Keratinocyte (primary cell): ENCODE measurements around the gene BABAM2. TPM values are rescaled to one million over a fixed set of nuclear protein-coding genes. Genes with fewer than 3 reads are reported as not detected.

Source experiments
- DNase-seq: peaks from one replicate; pipeline ENCODE4 v3.0.0-alpha.2; 2011; ENCODE audit warnings: low read depth, missing footprints, low spot score
- FAIRE-seq: peaks from 2 replicates; lab custom pipeline; 2011; peaks lifted over from hg19 to GRCh38; lab: Jason Lieb, UNC
- H2AFZ ChIP-seq: 2 replicates; pipeline ENCODE4 v1.6.0; 2012; ENCODE audit warnings: low read length, control low read depth, inconsistent platforms; ENCODE audit not compliant: control insufficient read depth
- H3K27ac ChIP-seq: 2 replicates; pipeline ENCODE4 v1.5.1; 2011; ENCODE audit warnings: low read length; ENCODE audit not compliant: control insufficient read depth, insufficient read depth
- H3K27me3 ChIP-seq: 3 replicates; pipeline ENCODE4 v1.6.0; 2011; ENCODE audit warnings: low read length; ENCODE audit not compliant: control insufficient read depth, insufficient read depth; ENCODE audit errors: extremely low read depth
- H3K36me3 ChIP-seq, 2 experiments: 2 replicates in 1 of 2; 3 replicates in 1 of 2; pipeline ENCODE4 v1.5.1; 2011; ENCODE audit warnings: low read length in 2 of 2, mild to moderate bottlenecking in 1 of 2; ENCODE audit not compliant: control insufficient read depth in 2 of 2, insufficient read depth in 2 of 2; ENCODE audit errors: extremely low read depth in 1 of 2
- H3K4me1 ChIP-seq: 3 replicates; pipeline ENCODE4 v1.5.1; 2011; ENCODE audit warnings: low read length; ENCODE audit not compliant: control insufficient read depth, insufficient read depth; ENCODE audit errors: extremely low read depth
- H3K4me2 ChIP-seq: 3 replicates; pipeline ENCODE4 v1.6.0; 2011; ENCODE audit warnings: low read depth, low read length; ENCODE audit not compliant: control insufficient read depth, insufficient read depth; ENCODE audit errors: extremely low read depth
- H3K4me3 ChIP-seq, 3 experiments: fragments of 200-600 bp in 1 of 3; sonication (generic) in 1 of 3; 2 replicates in 2 of 3; 3 replicates in 1 of 3; pipeline ENCODE4 v1.5.1; 2011 to 2016; ENCODE audit warnings: low read length in 3 of 3, mild to moderate bottlenecking in 3 of 3, control low read depth in 2 of 3, inconsistent platforms in 1 of 3, low read depth in 1 of 3, mixed read lengths in 1 of 3, mixed run types in 1 of 3, moderate library complexity in 1 of 3; ENCODE audit not compliant: control insufficient read depth in 2 of 3, insufficient read depth in 2 of 3; ENCODE audit errors: extremely low read depth in 1 of 3
- H3K79me2 ChIP-seq: 2 replicates; pipeline ENCODE4 v1.6.0; 2012; ENCODE audit warnings: low read length; ENCODE audit not compliant: control insufficient read depth, insufficient read depth
- H3K9ac ChIP-seq: 3 replicates; pipeline ENCODE4 v1.6.0; 2011; ENCODE audit warnings: low read length; ENCODE audit not compliant: control insufficient read depth, insufficient read depth; ENCODE audit errors: extremely low read depth
- H3K9me1 ChIP-seq: 3 replicates; pipeline ENCODE4 v1.6.0; 2011; ENCODE audit warnings: low read length; ENCODE audit not compliant: control insufficient read depth, insufficient read depth; ENCODE audit errors: extremely low read depth
- H3K9me3 ChIP-seq: 2 replicates; pipeline ENCODE4 v1.5.1; 2012; ENCODE audit warnings: low read depth, low read length; ENCODE audit not compliant: control insufficient read depth
- H4K20me1 ChIP-seq: 3 replicates; pipeline ENCODE4 v1.6.0; 2011; ENCODE audit warnings: low read length; ENCODE audit not compliant: control insufficient read depth, insufficient read depth; ENCODE audit errors: extremely low read depth
- CTCF ChIP-seq, 3 experiments: IDR thresholded peaks in 1 of 3; conservative IDR thresholded peaks in 1 of 3; optimal IDR thresholded peaks in 1 of 3; 2 replicates in 2 of 3; 3 replicates in 1 of 3; pipeline versions ENCODE3 to v1.5.1; 2011; ENCODE audit warnings: low read length in 3 of 3, mild to moderate bottlenecking in 3 of 3, moderate library complexity in 2 of 3, control low read depth in 1 of 3, inconsistent platforms in 1 of 3; ENCODE audit not compliant: insufficient read depth in 2 of 3; ENCODE audit errors: extremely low read depth in 1 of 3
- EZH2 ChIP-seq: IDR thresholded peaks from one replicate; pipeline ENCODE4 v1.6.1; 2012; ENCODE audit warnings: inconsistent platforms, mild to moderate bottlenecking, low read length, moderate library complexity
- dilution Hi-C: fragments of 300-500 bp; cut with MboI; formaldehyde crosslinking; loops from one replicate; pipeline ENCODE4 v1.7.0; 2020; ENCODE audit warnings: low sequenced_read_pairs; ENCODE audit not compliant: extremely low pct_ligation_motif_present
- polyA plus RNA-seq, 5 experiments: library from polyadenylated mRNA; depleted of rRNA in 3 of 5; stranded (reverse) in 3 of 5; stranded (forward) in 1 of 5; unstranded in 1 of 5; fragments of >200 nt; gene quantifications; 1 replicate in 1 of 5; 2 replicates in 3 of 5; 3 replicates in 1 of 5; pipeline versions ENCODE4 v1.2.1 to v1.2.3, GENCODE V29; 2011 to 2012; ENCODE audit warnings: missing spikeins in 2 of 5, low read depth in 1 of 5, low replicate concordance in 1 of 5

Gene BABAM2
- polyA plus RNA-seq, 1 donor (not counting 4 experiments of a cell fraction or from before 2014, with no cell fraction given): 29.8 TPM

GRCh38 chr2:27873091-27873490 lies 17.4 kb upstream of the BABAM2 start:
- Histone ChIP-seq H3K4me3 (no peak overlapping the region), H3K79me2 (no peaks in the 10 kb centered on the region), H3K9ac (no peak overlapping the region), H2AFZ (no peak overlapping the region), H3K4me2 (no peak overlapping the region), H3K36me3 (no peaks in the 10 kb centered on the region), H3K9me3 (peaks cover 3% of the 10 kb centered on the region), H3K27me3 (no peaks in the 10 kb centered on the region), H3K9me1 (no peaks in the 10 kb centered on the region), H3K27ac (no peak overlapping the region), H4K20me1 (no peaks in the 10 kb centered on the region), H3K4me1 (no peaks in the 10 kb centered on the region)
- no peak for FAIRE-seq
- TF ChIP-seq EZH2: no peak
- TF ChIP-seq CTCF (optimal IDR thresholded peaks at IDR 0.05 in 1 of 3, IDR thresholded peaks at IDR 0.05 in 1 of 3, conservative IDR thresholded peaks at IDR 0.05 in 1 of 3; ENCODE audit: extremely low read depth in 1 of 3, insufficient read depth in 2 of 3, low read length in 3 of 3): no peak
- no peak for DNase-seq
- dilution Hi-C loops: no loop called here

- TF ChIP-seq CTCF (optimal IDR thresholded peaks at IDR 0.05 in 1 of 3, IDR thresholded peaks at IDR 0.05 in 1 of 3, conservative IDR thresholded peaks at IDR 0.05 in 1 of 3; ENCODE audit: extremely low read depth in 1 of 3, insufficient read depth in 2 of 3, low read length in 3 of 3) (no peak), EZH2 (no peak)
- no peak for FAIRE-seq
- no peaks in the 10 kb centered on the region for H3K36me3 ChIP-seq
These were observed 15.2 kb upstream of the BABAM2 start for GRCh38 chr2:27875089-27875881.

More at GRCh38 chr2:27875089-27875881, 15.2 kb upstream of the BABAM2 start:
- Histone ChIP-seq H3K4me3 (no peak overlapping the region), H3K4me2 (no peak overlapping the region), H3K27ac (no peak overlapping the region), H3K9me3 (peaks cover 3% of the 10 kb centered on the region), H4K20me1 (no peaks in the 10 kb centered on the region), H3K27me3 (no peaks in the 10 kb centered on the region), H2AFZ (no peak overlapping the region), H3K4me1 (no peaks in the 10 kb centered on the region), H3K79me2 (no peaks in the 10 kb centered on the region), H3K9me1 (no peaks in the 10 kb centered on the region), H3K9ac (no peak overlapping the region)
- no peak for DNase-seq
- dilution Hi-C loops: no loop called here
